HepG2 (cell line): ENCODE measurements around the gene FGD4. TPM values are rescaled to one million over a fixed set of nuclear protein-coding genes. Genes with fewer than 3 reads are reported as not detected.

Experiments used
- ATAC-seq: fragments of 200-7000 bp; cut with Tn5 transposase; 3 replicates; pipeline ENCODE4 v1.9.1; 2020; ENCODE audit warnings: mild to moderate bottlenecking, moderate library complexity
- BruUV-seq: library from RNA; stranded (reverse); fragments of 400-500 nt; replicated peaks from 2 replicates; lab custom pipeline; 2021; lab: Mats Ljungman, UMichigan
- CTCF ChIA-PET: fragments of 300-600 bp; formaldehyde crosslinking; extraction: SDS; loops from one replicate; lab custom pipeline; 2021; ENCODE audit warnings: low total read pairs, inconsistent platforms, low intra/inter-chr PET ratio; lab: Yijun Ruan, JAX
- POLR2A ChIA-PET: fragments of 350-600 bp; sonication (Branson Sonifier 250); formaldehyde crosslinking; loops from one replicate; lab custom pipeline; 2020; ENCODE audit warnings: antibody characterized with exemption, inconsistent platforms; lab: Yijun Ruan, JAX
- DNase-seq: peaks from one replicate; pipeline ENCODE4 v3.0.0-alpha.2; 2015; ENCODE audit warnings: low spot score
- FAIRE-seq: peaks from 3 replicates; lab custom pipeline; 2011; peaks lifted over from hg19 to GRCh38; lab: Jason Lieb, UNC
- H2AFZ ChIP-seq: one replicate; pipeline ENCODE4 v1.6.1; 2011; ENCODE audit warnings: low read length, inconsistent platforms
- H3K27ac ChIP-seq: fragments of 300-600 bp; 3 replicates; pipeline ENCODE4 v1.8.0; 2011; ENCODE audit warnings: mixed run types, mild to moderate bottlenecking, mixed read lengths, low read length, inconsistent platforms; ENCODE audit not compliant: insufficient read depth; ENCODE audit errors: extremely low read length
- H3K27me3 ChIP-seq, 2 experiments: fragments of 200-600 bp in 1 of 2; 2 replicates in 1 of 2; 3 replicates in 1 of 2; pipeline versions ENCODE4 v1.6.0 to v1.8.0; 2011; ENCODE audit warnings: low read length in 2 of 2, mild to moderate bottlenecking in 2 of 2, moderate library complexity in 2 of 2, inconsistent platforms in 1 of 2; ENCODE audit not compliant: insufficient read depth in 2 of 2, control insufficient read depth in 1 of 2
- H3K36me3 ChIP-seq, 2 experiments: fragments of 200-600 bp in 1 of 2; replicated peaks in 1 of 2; 2 replicates in 1 of 2; 3 replicates in 1 of 2; pipeline versions ENCODE4 v1.5.1 to v1.8.0; 2011; ENCODE audit warnings: low read length in 2 of 2, inconsistent platforms in 1 of 2; ENCODE audit not compliant: insufficient read depth in 2 of 2, control insufficient read depth in 1 of 2
- H3K4me1 ChIP-seq: 2 replicates; pipeline ENCODE4 v1.5.1; 2012; ENCODE audit warnings: low read length, inconsistent platforms; ENCODE audit not compliant: insufficient read depth
- H3K4me2 ChIP-seq: 2 replicates; pipeline ENCODE4 v1.6.0; 2011; ENCODE audit warnings: low read depth, low read length, inconsistent platforms
- H3K4me3 ChIP-seq, 3 experiments: fragments of 200-600 bp in 1 of 3; sonication (generic), shearing (Covaris generic) in 1 of 3; replicated peaks in 1 of 3; 2 replicates each; pipeline ENCODE4 v1.5.1; 2011 to 2016; ENCODE audit warnings: low read length in 3 of 3, inconsistent platforms in 2 of 3, low read depth in 2 of 3, mild to moderate bottlenecking in 2 of 3, control low read depth in 1 of 3, mixed read lengths in 1 of 3; ENCODE audit not compliant: insufficient read depth in 1 of 3
- H3K79me2 ChIP-seq: one replicate; pipeline ENCODE4 v1.6.1; 2011; ENCODE audit warnings: low read length, inconsistent platforms; ENCODE audit not compliant: insufficient read depth
- H3K9ac ChIP-seq: 2 replicates; pipeline ENCODE4 v1.6.0; 2011; ENCODE audit warnings: mild to moderate bottlenecking, low read depth, low read length, inconsistent platforms; ENCODE audit not compliant: insufficient read depth
- H3K9me3 ChIP-seq: 2 replicates; pipeline ENCODE4 v1.5.1; 2012; ENCODE audit warnings: mild to moderate bottlenecking, low read length
- H4K20me1 ChIP-seq: 2 replicates; pipeline ENCODE4 v1.6.0; 2011; ENCODE audit warnings: inconsistent platforms, mild to moderate bottlenecking, low read length, moderate library complexity; ENCODE audit not compliant: insufficient read depth
- ARNT2 ChIP-seq: sonication (generic); formaldehyde crosslinking; IDR thresholded peaks from 2 replicates; pipeline ENCODE4 v1.8.0; 2022; ENCODE audit warnings: mild to moderate bottlenecking, low read depth, missing genetic modification reagents, moderate library complexity
- MXI1 ChIP-seq: IDR thresholded peaks from 3 replicates; pipeline ENCODE4 v1.6.1; 2012; ENCODE audit warnings: low read depth, low read length, inconsistent platforms, borderline replicate concordance
- RBFOX2 ChIP-seq: fragments of 200-400 bp; formaldehyde crosslinking; IDR thresholded peaks from 2 replicates; pipeline ENCODE4 v1.6.1; 2017; ENCODE audit warnings: low read depth, mild to moderate bottlenecking, low read length
- RFX1 ChIP-seq: fragments of 450-650 bp; IDR thresholded peaks from 2 replicates; pipeline ENCODE4 v1.6.1; 2017
- SNRNP70 ChIP-seq: fragments of 200-400 bp; formaldehyde crosslinking; IDR thresholded peaks from 2 replicates; pipeline ENCODE4 v1.6.1; 2017; ENCODE audit warnings: mild to moderate bottlenecking, low read depth, low read length, moderate library complexity
- TBL1XR1 ChIP-seq: fragments of 150-350 bp; IDR thresholded peaks from 2 replicates; pipeline ENCODE4 v1.6.1; 2014; ENCODE audit warnings: borderline replicate concordance, low read length; ENCODE audit not compliant: partially characterized antibody
- TCF7 ChIP-seq: sonication (generic); IDR thresholded peaks from 2 replicates; pipeline ENCODE4 v1.6.1; 2016; ENCODE audit warnings: antibody characterized with exemption, low read depth
- YY1 ChIP-seq: IDR thresholded peaks from 2 replicates; pipeline ENCODE4 v1.6.1; 2011; ENCODE audit warnings: low read length, low read depth, moderate library complexity, mild to moderate bottlenecking; ENCODE audit not compliant: insufficient read depth, insufficient replicate concordance
- ZBTB26 ChIP-seq: IDR thresholded peaks from 2 replicates; pipeline ENCODE4 v1.6.1; 2016; ENCODE audit warnings: missing compliant biosample characterization, missing genetic modification reagents, borderline replicate concordance
- ZFY ChIP-seq: sonication (generic); formaldehyde crosslinking; IDR thresholded peaks from 2 replicates; pipeline ENCODE4 v1.4.0; 2020; ENCODE audit warnings: missing genetic modification reagents
- ZNF143 ChIP-seq: sonication (generic); formaldehyde crosslinking; IDR thresholded peaks from 2 replicates; pipeline ENCODE4 v1.4.0; 2020; ENCODE audit warnings: missing genetic modification reagents
- ZNF253 ChIP-seq: sonication (generic); formaldehyde crosslinking; IDR thresholded peaks from 2 replicates; pipeline ENCODE4 v1.8.0; 2022; ENCODE audit warnings: mild to moderate bottlenecking, missing genetic modification reagents, borderline replicate concordance
- ZNF318 ChIP-seq: sonication (generic); formaldehyde crosslinking; IDR thresholded peaks from 2 replicates; pipeline ENCODE4 v1.4.0; 2020; ENCODE audit warnings: mild to moderate bottlenecking, missing genetic modification reagents
- ZNF331 ChIP-seq: sonication (generic); formaldehyde crosslinking; IDR thresholded peaks from 2 replicates; pipeline ENCODE4 v1.4.0; 2020; ENCODE audit warnings: missing genetic modification reagents
- ZNF570 ChIP-seq: sonication (generic); formaldehyde crosslinking; IDR thresholded peaks from 2 replicates; pipeline ENCODE4 v1.4.0; 2020; ENCODE audit warnings: mild to moderate bottlenecking, missing genetic modification reagents, borderline replicate concordance
- ZNF878 ChIP-seq: sonication (generic); formaldehyde crosslinking; IDR thresholded peaks from 2 replicates; pipeline ENCODE4 v1.8.1; 2023; ENCODE audit warnings: mild to moderate bottlenecking, missing genetic modification reagents, moderate library complexity
- WGBS: methylation state at CpG from one replicate; pipeline ENCODE4 v1.1.6; 2017; ENCODE audit warnings: low lambda C conversion rate; 5-methylcytosine and 5-hydroxymethylcytosine counted together
- in situ Hi-C: cut with HindIII; loops from 2 replicates; pipeline ENCODE4 v1.10.0; 2017; ENCODE audit warnings: low pct_unique_long_range_greater_than_20kb; ENCODE audit not compliant: extremely low pct_ligation_motif_present
- intact Hi-C: fragments of 100-400 bp; cut with micrococcal nuclease; formaldehyde crosslinking; loops from one replicate; pipeline ENCODE4 v1.10.0; 2022; ENCODE audit not compliant: unreplicated experiment
- polyA plus RNA-seq, 8 experiments: library from polyadenylated mRNA; depleted of rRNA in 3 of 8; stranded (reverse) in 7 of 8; unstranded in 1 of 8; fragments of >200 nt; fragmentation: Illumina TruSeq in 4 of 8; extraction: Trizol in 4 of 8; gene quantifications; 2 replicates each; pipeline versions ENCODE4 v1.2.1 to v1.2.3, GENCODE V29; 2011 to 2016; ENCODE audit warnings: low read depth in 4 of 8, missing spikeins in 1 of 8, mixed read lengths in 1 of 8; ENCODE audit not compliant: insufficient read depth in 1 of 8
- total RNA-seq, 5 experiments: library from RNA; depleted of rRNA; stranded (reverse); fragments of >200 nt; fragmentation: Illumina TruSeq; extraction: Trizol; gene quantifications; 2 replicates each; pipeline ENCODE4 v1.2.3, GENCODE V29; 2016; ENCODE audit warnings: low read depth in 1 of 5

FGD4 gene
- total and polyA plus RNA-seq, 2 of the 13 experiments (the other 11 are each of a cell fraction or from before 2014, with no cell fraction given) = 4.6 to 6.6 TPM

- TF ChIP-seq ZNF318 (CRISPR knock-in tag) (no peak), ZNF331 (CRISPR knock-in tag) (no peak), YY1 (no peak), MXI1 (no peak)
- TF ChIP-seq, all 625 proteins: peak for 0
Observed at GRCh38 chr12:32397696-32398095, 1.7 kb upstream of the FGD4 start (continued).

GRCh38 chr12:32398181-32398580 lies 1.2 kb upstream of the FGD4 start:
- H3K9ac ChIP-seq = no peak overlapping the region
- in situ Hi-C loops = no loop called here
- no peaks in the 10 kb centered on the region for H3K79me2 ChIP-seq
- ChIA-PET POLR2A (no interaction called here), CTCF (no interaction called here)
- no peak overlapping the region for H2AFZ ChIP-seq
- peaks cover 23% of the 10 kb centered on the region for H3K4me1 ChIP-seq
- no peaks in the 10 kb centered on the region for H3K36me3 ChIP-seq
- H3K4me3 ChIP-seq = peak overlapping the region in 1 of 3 experiments; percentile 86; a peak in 1 of 6 replicates
- ATAC-seq = no peak
- H3K9me3 ChIP-seq = no peaks in the 10 kb centered on the region
- H3K4me2 ChIP-seq = peak overlapping the region; percentile 99
- intact Hi-C loops = loop anchor here (10.0 kb wide), 1 partner anchor 277 kb away; the partner anchor contains the start of gene DNM1L
- peaks cover 0 to 8% of the 10 kb centered on the region in 2 experiments; a peak in 1 of 5 replicates for H3K27me3 ChIP-seq
- WGBS = 30% methylated on average over 4 of the region's 4 CpGs
- no peak for DNase-seq
- BruUV-seq = no TSS peak
- H3K27ac ChIP-seq = no peak overlapping the region
- no peaks in the 10 kb centered on the region for H4K20me1 ChIP-seq
- no peak for FAIRE-seq
- TF ChIP-seq SNRNP70 (no peak), ARNT2 (CRISPR knock-in tag) (no peak), ZNF570 (CRISPR knock-in tag) (no peak), ZNF878 (no peak), TBL1XR1 (no peak), ZNF253 (CRISPR knock-in tag) (no peak), RBFOX2 (no peak), ZFY (CRISPR knock-in tag) (no peak), RFX1 (no peak), ZNF143 (CRISPR knock-in tag) (no peak), ZBTB26 (CRISPR knock-in tag) (no peak), TCF7 (no peak)
